ENCODE measurements around the gene NR1D1. TPM values are rescaled to one million over a fixed set of nuclear protein-coding genes. Genes with fewer than 3 reads are reported as not detected.
A peak's percentile ranks its signal among the peaks of the same experiment; 100 is the strongest.

NR1D1 gene
- total RNA-seq, 1 donor from 2014 or later, result 0.43 TPM

DNA sequence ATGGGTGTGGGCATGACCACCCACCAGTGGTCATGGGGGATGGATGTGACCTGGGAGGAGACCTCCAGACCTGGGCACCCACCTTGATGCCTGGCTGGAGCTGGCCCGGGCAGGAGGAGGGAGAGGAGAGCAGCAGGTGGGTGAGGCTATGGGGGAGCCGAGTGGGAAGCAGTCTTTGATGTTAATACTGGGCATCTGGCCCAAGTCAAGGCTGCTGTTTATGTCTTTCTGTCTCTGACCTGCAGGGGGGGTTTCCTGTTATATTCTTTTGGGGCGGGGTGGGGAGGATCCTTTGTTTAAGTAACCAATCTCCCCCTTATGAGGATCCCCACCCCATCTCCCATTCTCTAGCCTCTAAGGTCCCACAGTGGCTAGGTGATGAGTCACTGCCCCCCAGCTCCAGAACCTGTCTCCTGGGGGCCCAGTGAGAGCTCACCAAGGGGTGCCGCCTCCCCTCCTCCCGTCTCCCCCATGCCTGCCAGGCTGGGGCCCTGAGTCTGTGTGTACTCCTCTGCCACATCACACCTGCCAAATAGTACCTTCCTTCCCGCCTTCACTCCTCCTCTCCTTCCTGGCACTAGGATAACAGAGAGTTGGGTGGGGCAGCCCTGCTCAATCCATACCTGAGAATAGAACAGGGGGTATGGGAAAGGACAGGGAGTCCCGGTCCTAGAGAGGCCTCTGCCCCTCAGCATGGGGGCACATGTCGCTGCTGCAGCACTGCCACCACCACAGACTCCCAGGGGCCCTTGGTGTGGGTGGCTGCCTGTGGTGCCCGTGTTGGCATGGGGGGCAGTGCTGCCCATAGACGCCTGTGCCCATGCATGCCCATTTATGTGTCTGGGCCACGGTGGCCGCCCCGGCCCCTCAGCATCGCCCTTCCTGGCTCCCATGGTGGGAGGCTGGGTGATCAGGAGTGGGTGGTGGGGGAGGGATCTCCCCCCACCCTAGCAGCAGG, 30.4 kb downstream of the NR1D1 start:
- peak overlapping the region; percentile 91 for H3K27ac ChIP-seq
- no peaks in the 10 kb centered on the region for H3K36me3 ChIP-seq
- no peak for DNase-seq (ENCODE audit: low spot score in 2 of 2)
- intact Hi-C loops (cut with DNase I), result loop anchor here (2.0 kb wide), 2 partner anchors 23 to 29 kb away; no protein-coding TSS in a partner anchor
- H3K27me3 ChIP-seq, result no peaks in the 10 kb centered on the region
- H3K4me3 ChIP-seq, result peak overlapping the region; percentile 24 to 51
- H3K4me1 ChIP-seq, result peaks cover 46 to 84% of the 10 kb centered on the region in 2 donors
- TF ChIP-seq, protein P1, sequence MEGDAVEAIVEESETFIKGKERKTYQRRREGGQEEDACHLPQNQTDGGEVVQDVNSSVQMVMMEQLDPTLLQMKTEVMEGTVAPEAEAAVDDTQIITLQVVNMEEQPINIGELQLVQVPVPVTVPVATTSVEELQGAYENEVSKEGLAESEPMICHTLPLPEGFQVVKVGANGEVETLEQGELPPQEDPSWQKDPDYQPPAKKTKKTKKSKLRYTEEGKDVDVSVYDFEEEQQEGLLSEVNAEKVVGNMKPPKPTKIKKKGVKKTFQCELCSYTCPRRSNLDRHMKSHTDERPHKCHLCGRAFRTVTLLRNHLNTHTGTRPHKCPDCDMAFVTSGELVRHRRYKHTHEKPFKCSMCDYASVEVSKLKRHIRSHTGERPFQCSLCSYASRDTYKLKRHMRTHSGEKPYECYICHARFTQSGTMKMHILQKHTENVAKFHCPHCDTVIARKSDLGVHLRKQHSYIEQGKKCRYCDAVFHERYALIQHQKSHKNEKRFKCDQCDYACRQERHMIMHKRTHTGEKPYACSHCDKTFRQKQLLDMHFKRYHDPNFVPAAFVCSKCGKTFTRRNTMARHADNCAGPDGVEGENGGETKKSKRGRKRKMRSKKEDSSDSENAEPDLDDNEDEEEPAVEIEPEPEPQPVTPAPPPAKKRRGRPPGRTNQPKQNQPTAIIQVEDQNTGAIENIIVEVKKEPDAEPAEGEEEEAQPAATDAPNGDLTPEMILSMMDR (IDR thresholded peaks at IDR 0.05), result peak in 1 of 3 experiments; percentile 19
- no peaks in the 10 kb centered on the region for H3K9me3 ChIP-seq

DNA sequence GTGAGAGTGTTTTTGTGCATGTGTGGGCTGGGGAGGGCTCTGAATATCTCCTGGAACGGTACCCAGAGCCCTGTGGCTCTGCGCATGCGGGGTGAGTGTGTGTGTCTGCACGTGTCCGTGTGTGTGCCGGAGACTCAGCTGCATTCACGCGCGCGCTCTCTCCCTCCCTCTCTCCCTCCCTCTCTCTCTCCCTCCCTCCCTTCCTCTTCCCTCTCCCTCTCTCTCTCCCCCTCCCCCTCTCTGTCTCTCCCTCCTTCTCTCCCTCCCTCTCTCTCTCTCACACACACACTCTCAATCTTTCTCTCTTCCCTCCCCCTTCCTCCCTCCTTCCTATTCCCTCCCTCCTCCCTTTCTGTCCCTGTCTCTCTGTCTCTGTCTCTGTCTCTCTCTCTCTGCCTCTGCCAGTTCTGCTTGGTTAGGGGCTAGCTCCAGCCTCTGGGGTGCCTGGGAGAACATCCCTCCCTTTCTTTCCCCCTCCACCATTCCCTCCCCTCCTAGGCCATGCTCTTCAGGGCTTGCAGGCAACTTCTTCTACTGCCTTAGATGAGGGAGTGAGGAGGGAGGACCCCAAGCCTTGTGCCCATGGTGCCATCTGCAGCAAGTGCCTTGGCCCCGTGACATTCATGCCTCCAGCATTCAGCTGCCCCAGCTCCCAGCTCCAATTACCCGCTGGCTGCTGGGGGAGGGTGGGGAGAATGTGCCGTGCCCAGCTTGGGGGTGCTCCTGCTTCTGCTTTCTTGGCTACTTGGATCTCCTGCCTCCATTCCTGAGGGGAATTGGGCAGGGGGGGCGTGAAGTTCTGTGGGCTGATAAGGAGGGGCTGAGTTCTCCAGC, 31.3 kb downstream of the NR1D1 start:
- Histone ChIP-seq H3K4me1 (peaks cover 48 to 84% of the 10 kb centered on the region in 2 donors), H3K27me3 (no peaks in the 10 kb centered on the region), H3K9me3 (no peaks in the 10 kb centered on the region), H3K4me3 (peak overlapping the region; percentile 39 to 51), H3K36me3 (no peaks in the 10 kb centered on the region), H3K27ac (peak overlapping the region; percentile 91)
- DNase-seq (ENCODE audit: low spot score in 2 of 2), result peak; percentile 76 to 92
- TF ChIP-seq, protein P1 (IDR thresholded peaks at IDR 0.05), result peak in 1 of 3 experiments; percentile 5
- intact Hi-C loops (cut with DNase I), result loop anchor here (2.0 kb wide), 1 partner anchor 24 kb away; no protein-coding TSS in a partner anchor

DNA sequence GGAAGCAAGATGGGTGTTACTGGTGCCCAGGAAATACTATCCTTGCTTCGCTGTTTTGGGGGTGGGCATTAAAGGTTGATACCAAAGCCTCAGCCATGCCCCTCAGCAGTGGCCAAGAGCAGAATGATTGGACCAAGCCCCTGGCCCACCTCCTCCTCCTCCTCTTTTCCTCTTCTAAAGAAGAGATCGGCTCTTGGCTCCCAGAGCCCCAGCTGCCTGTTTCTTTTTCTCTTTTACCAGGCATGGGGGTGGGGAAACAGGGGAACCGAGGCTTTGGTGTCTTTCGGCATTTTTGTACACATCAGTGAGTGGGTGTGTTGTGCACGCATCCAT, 31.8 kb downstream of the NR1D1 start:
- DNase-seq (ENCODE audit: low spot score in 2 of 2), result no peak
- Histone ChIP-seq H3K9me3 (no peaks in the 10 kb centered on the region), H3K27ac (peak overlapping the region; percentile 91), H3K27me3 (no peaks in the 10 kb centered on the region), H3K4me1 (peaks cover 47 to 83% of the 10 kb centered on the region in 2 donors), H3K36me3 (no peaks in the 10 kb centered on the region), H3K4me3 (peak overlapping the region; percentile 39 to 51)
- intact Hi-C loops (cut with DNase I), result loop anchor here (2.0 kb wide), 1 partner anchor 24 kb away; no protein-coding TSS in a partner anchor
- TF ChIP-seq, protein P1 (IDR thresholded peaks at IDR 0.05), result no peak

DNA sequence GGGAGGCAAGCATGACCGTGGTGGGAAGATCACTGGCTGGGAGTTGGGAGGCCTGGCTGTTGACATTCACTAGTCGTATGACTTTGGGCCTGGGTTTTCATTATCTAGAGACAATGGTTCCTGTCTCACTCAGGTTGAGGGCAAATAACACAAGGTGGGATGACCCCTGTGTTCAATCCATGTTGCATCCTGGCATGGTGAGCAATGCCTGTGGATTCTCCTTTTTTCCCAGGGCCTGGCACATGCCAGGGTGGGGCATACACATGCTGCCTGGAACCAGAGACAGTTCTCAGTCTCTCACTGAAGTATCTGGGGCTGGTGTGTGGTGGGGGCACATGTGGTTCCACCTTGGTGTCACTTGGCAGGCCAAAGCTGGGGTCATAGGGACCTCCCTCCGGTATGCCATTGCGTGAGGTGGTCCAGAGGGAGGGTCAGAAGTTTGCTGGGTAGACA, 32.2 kb downstream of the NR1D1 start:
- Histone ChIP-seq H3K27me3 (no peaks in the 10 kb centered on the region), H3K4me3 (peak overlapping the region; percentile 39 to 51), H3K36me3 (no peaks in the 10 kb centered on the region), H3K27ac (peak overlapping the region; percentile 91), H3K4me1 (peaks cover 43 to 79% of the 10 kb centered on the region in 2 donors), H3K9me3 (no peaks in the 10 kb centered on the region)
- TF ChIP-seq, protein P1 (IDR thresholded peaks at IDR 0.05), result no peak
- no peak for DNase-seq (ENCODE audit: low spot score in 2 of 2)
- intact Hi-C loops (cut with DNase I), result loop anchor here (2.0 kb wide), 1 partner anchor 25 kb away; no protein-coding TSS in a partner anchor

DNA sequence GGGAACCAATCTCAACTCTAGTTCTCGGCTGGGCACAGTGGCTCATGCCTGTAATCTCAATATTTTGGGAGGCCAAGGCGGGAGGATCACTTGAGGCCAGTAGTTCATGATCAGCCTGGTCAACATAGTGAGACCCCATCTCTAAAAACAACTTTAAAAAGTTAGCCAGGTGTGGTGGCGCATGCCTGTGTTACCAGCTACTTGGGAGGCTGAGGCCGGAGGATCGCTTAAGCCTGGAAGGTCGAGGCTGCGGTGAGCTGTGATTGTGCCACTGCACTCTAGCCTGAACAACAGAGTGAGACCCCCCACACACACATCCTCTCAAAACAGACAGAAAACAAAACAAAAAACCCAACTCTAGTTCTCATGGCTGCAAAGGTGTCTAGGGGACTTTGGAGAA, 32.7 kb downstream of the NR1D1 start:
- intact Hi-C loops (cut with DNase I), result loop anchor here (2.0 kb wide), 1 partner anchor 25 kb away; no protein-coding TSS in a partner anchor
- no peak for DNase-seq (ENCODE audit: low spot score in 2 of 2)
- H3K4me1 ChIP-seq, result peaks cover 38 to 74% of the 10 kb centered on the region in 2 donors
- H3K4me3 ChIP-seq, result no peak overlapping the region
- no peaks in the 10 kb centered on the region for H3K36me3 ChIP-seq
- H3K9me3 ChIP-seq, result no peaks in the 10 kb centered on the region
- no peaks in the 10 kb centered on the region for H3K27me3 ChIP-seq
- peak overlapping the region; percentile 91 for H3K27ac ChIP-seq
- TF ChIP-seq, protein P1 (IDR thresholded peaks at IDR 0.05), result no peak
